Fibroblast of lung (primary cell): Measurements from ENCODE around the gene ZC3H12D. TPM values are rescaled to one million over a fixed set of nuclear protein-coding genes. Genes with fewer than 3 reads are reported as not detected.
"Not testable (repeated sequence)": the region's sequence is repeated elsewhere in the genome, so short reads cannot be mapped to it uniquely, and the experiment has no call there.

Source experiments
- DNase-seq, 2 donors: peaks; one replicate each; pipeline versions ENCODE4 v3.0.0 to v3.0.0-alpha.2; 2010; ENCODE audit warnings: low read depth in 2 of 2
- H2AFZ ChIP-seq: 2 replicates; pipeline ENCODE4 v1.5.1; 2012; ENCODE audit warnings: low read length, control low read depth, inconsistent platforms
- H3K27ac ChIP-seq: 2 replicates; pipeline ENCODE4 v1.5.1; 2011; ENCODE audit warnings: low read length, control low read depth; ENCODE audit not compliant: insufficient read depth
- H3K27me3 ChIP-seq: 2 replicates; pipeline ENCODE4 v1.5.1; 2011; ENCODE audit warnings: mild to moderate bottlenecking, low read length; ENCODE audit not compliant: control insufficient read depth, insufficient read depth
- H3K36me3 ChIP-seq: 2 replicates; pipeline ENCODE4 v1.5.1; 2011; ENCODE audit warnings: low read length; ENCODE audit not compliant: control insufficient read depth, insufficient read depth
- H3K4me1 ChIP-seq: 2 replicates; pipeline ENCODE4 v1.5.1; 2011; ENCODE audit warnings: low read length; ENCODE audit not compliant: control insufficient read depth, insufficient read depth; ENCODE audit errors: extremely low read depth
- H3K4me2 ChIP-seq: 2 replicates; pipeline ENCODE4 v1.5.1; 2011; ENCODE audit warnings: low read length, control low read depth; ENCODE audit not compliant: insufficient read depth; ENCODE audit errors: extremely low read depth
- H3K4me3 ChIP-seq, 4 experiments: fragments of 200-600 bp in 1 of 4; sonication (generic) in 1 of 4; replicated peaks in 1 of 4; 2 replicates each; pipeline ENCODE4 v1.5.1; 2011 to 2016; ENCODE audit warnings: low read length in 4 of 4, low read depth in 3 of 4, mild to moderate bottlenecking in 3 of 4, control low read depth in 2 of 4, inconsistent platforms in 1 of 4, mixed read lengths in 1 of 4; ENCODE audit not compliant: insufficient read depth in 1 of 4; ENCODE audit errors: control extremely low read depth in 1 of 4
- H3K79me2 ChIP-seq: 2 replicates; pipeline ENCODE4 v1.5.1; 2012; ENCODE audit warnings: mild to moderate bottlenecking, low read length, inconsistent platforms; ENCODE audit not compliant: control insufficient read depth, insufficient read depth
- H3K9ac ChIP-seq: 2 replicates; pipeline ENCODE4 v1.5.1; 2011; ENCODE audit warnings: mild to moderate bottlenecking, low read length, control low read depth; ENCODE audit not compliant: insufficient read depth
- H3K9me3 ChIP-seq: 2 replicates; pipeline ENCODE4 v1.5.1; 2012; ENCODE audit warnings: low read depth, low read length; ENCODE audit not compliant: control insufficient read depth, insufficient read depth
- H4K20me1 ChIP-seq: 2 replicates; pipeline ENCODE4 v1.5.1; 2011; ENCODE audit warnings: low read length; ENCODE audit not compliant: control insufficient read depth, insufficient read depth; ENCODE audit errors: extremely low read depth
- CTCF ChIP-seq, 2 donors: IDR thresholded peaks in 1 of 2; conservative IDR thresholded peaks in 1 of 2; 1 replicate in 1 of 2; 2 replicates in 1 of 2; pipeline ENCODE4 v1.5.1; 2011 to 2012; ENCODE audit warnings: low read length in 2 of 2, control low read depth in 1 of 2, inconsistent platforms in 1 of 2, low read depth in 1 of 2, mild to moderate bottlenecking in 1 of 2
- EZH2 ChIP-seq: IDR thresholded peaks from 2 replicates; pipeline ENCODE4 v1.5.1; 2012; ENCODE audit warnings: low read length, control low read depth, mild to moderate bottlenecking; ENCODE audit errors: missing control alignments
- polyA plus RNA-seq, 2 donors: library from polyadenylated mRNA; depleted of rRNA in 1 of 2; stranded (reverse) in 1 of 2; unstranded in 1 of 2; fragments of >200 nt; gene quantifications; 2 replicates each; pipeline ENCODE4 v1.2.1, GENCODE V29; 2011 to 2012; ENCODE audit warnings: missing spikeins in 1 of 2
- total RNA-seq: library from RNA; depleted of rRNA; stranded (reverse); fragments of >200 nt; gene quantifications from 2 replicates; pipeline ENCODE4 v1.2.1, GENCODE V29; 2014

Gene ZC3H12D
- total and polyA plus RNA-seq, 2 donors (not counting 1 experiment from before 2014, with no cell fraction given): 0.01 to 0.17 TPM

GRCh38 chr6:149446791-149447376 is 37.9 kb downstream of the ZC3H12D start:
- H3K9me3 ChIP-seq: peaks cover 3% of the 10 kb centered on the region
- H3K4me1 ChIP-seq: no peaks in the 10 kb centered on the region
- H3K4me3 ChIP-seq: no peak overlapping the region
- peaks cover 16% of the 10 kb centered on the region for H3K27me3 ChIP-seq
- no peak for DNase-seq
- TF ChIP-seq EZH2: no peak
- no peak for TF ChIP-seq CTCF (conservative IDR thresholded peaks at IDR 0.05 in 1 of 2, IDR thresholded peaks at IDR 0.05 in 1 of 2; ENCODE audit: low read depth in 1 of 2, low read length in 2 of 2)
- no peak overlapping the region for H3K9ac ChIP-seq
- H2AFZ ChIP-seq: no peak overlapping the region
- H3K79me2 ChIP-seq: no peaks in the 10 kb centered on the region
- H3K36me3 ChIP-seq: no peaks in the 10 kb centered on the region
- no peak overlapping the region for H3K4me2 ChIP-seq
- H4K20me1 ChIP-seq: peaks cover 3% of the 10 kb centered on the region
- H3K27ac ChIP-seq: no peak overlapping the region

- Histone ChIP-seq H3K4me1 (no peaks in the 10 kb centered on the region), H3K9me3 (peaks cover 3% of the 10 kb centered on the region), H3K27ac (no peak overlapping the region), H3K36me3 (no peaks in the 10 kb centered on the region), H4K20me1 (peaks cover 3% of the 10 kb centered on the region), H3K4me3 (no peak overlapping the region), H3K79me2 (no peaks in the 10 kb centered on the region), H3K9ac (no peak overlapping the region), H2AFZ (no peak overlapping the region), H3K4me2 (no peak overlapping the region), H3K27me3 (peaks cover 9% of the 10 kb centered on the region)
- no peak for DNase-seq
- TF ChIP-seq EZH2 (no peak), CTCF (conservative IDR thresholded peaks at IDR 0.05 in 1 of 2, IDR thresholded peaks at IDR 0.05 in 1 of 2; ENCODE audit: low read depth in 1 of 2, low read length in 2 of 2) (no peak)
These were observed 39.2 kb downstream of the ZC3H12D start for GRCh38 chr6:149445573-149445972.

GRCh38 chr6:149445095-149445466 is 39.7 kb downstream of the ZC3H12D start:
- no peak overlapping the region for H2AFZ ChIP-seq
- no peak overlapping the region for H3K4me2 ChIP-seq
- H3K4me1 ChIP-seq: no peaks in the 10 kb centered on the region
- peaks cover 5% of the 10 kb centered on the region for H3K27me3 ChIP-seq
- H3K4me3 ChIP-seq: no peak overlapping the region
- peaks cover 3% of the 10 kb centered on the region for H3K9me3 ChIP-seq
- TF ChIP-seq CTCF (conservative IDR thresholded peaks at IDR 0.05 in 1 of 2, IDR thresholded peaks at IDR 0.05 in 1 of 2; ENCODE audit: low read depth in 1 of 2, low read length in 2 of 2): no peak
- no peak for TF ChIP-seq EZH2
- no peak for DNase-seq
- H4K20me1 ChIP-seq: peaks cover 3% of the 10 kb centered on the region
- no peak overlapping the region for H3K9ac ChIP-seq
- no peaks in the 10 kb centered on the region for H3K36me3 ChIP-seq
- H3K79me2 ChIP-seq: no peaks in the 10 kb centered on the region
- H3K27ac ChIP-seq: no peak overlapping the region

- not testable (repeated sequence) for H4K20me1 ChIP-seq, H3K9me3 ChIP-seq, H2AFZ ChIP-seq, H3K4me1 ChIP-seq, H3K27ac ChIP-seq, H3K4me3 ChIP-seq, H3K36me3 ChIP-seq, H3K27me3 ChIP-seq, DNase-seq, H3K9ac ChIP-seq, H3K79me2 ChIP-seq, H3K4me2 ChIP-seq
These were observed 40.3 kb downstream of the ZC3H12D start for GRCh38 chr6:149444360-149445094.
